OCI-LY7 (cell line): Measurements from ENCODE around the gene PRR14. TPM values are rescaled to one million over a fixed set of nuclear protein-coding genes. Genes with fewer than 3 reads are reported as not detected.

Source experiments
- BruUV-seq: library from RNA; stranded (reverse); fragments of 400-500 nt; replicated peaks from 2 replicates; lab custom pipeline; 2021; lab: Mats Ljungman, UMichigan
- CTCF ChIA-PET: fragments of 300-600 bp; sonication (Branson Sonifier 250); formaldehyde crosslinking; loops from one replicate; lab custom pipeline; 2022; ENCODE audit warnings: antibody characterized with exemption; ENCODE audit not compliant: unreplicated experiment; lab: Charles Lee
- POLR2A ChIA-PET: fragments of 300-600 bp; sonication (Branson Sonifier 250); formaldehyde crosslinking; loops from one replicate; lab custom pipeline; 2022; ENCODE audit warnings: antibody characterized with exemption; lab: Charles Lee
- DNase-seq: peaks from one replicate; pipeline ENCODE4 v3.0.0-alpha.2; 2015; ENCODE audit warnings: low spot score
- H2AFZ ChIP-seq: fragments of 200-600 bp; sonication (generic), shearing (Covaris generic); 2 replicates; pipeline ENCODE4 v1.6.1; 2014; ENCODE audit warnings: mild to moderate bottlenecking, antibody characterized with exemption, low read length, moderate library complexity
- H3K27ac ChIP-seq: fragments of 200-600 bp; sonication (generic); 2 replicates; pipeline ENCODE4 v1.5.1; 2014; ENCODE audit warnings: mixed run types, low read depth, mild to moderate bottlenecking, moderate library complexity, low read length, inconsistent platforms; ENCODE audit not compliant: poor library complexity, severe bottlenecking
- H3K36me3 ChIP-seq: fragments of 200-600 bp; sonication (generic); 2 replicates; pipeline ENCODE4 v1.6.1; 2014; ENCODE audit warnings: mild to moderate bottlenecking, antibody characterized with exemption, low read length, moderate library complexity, mixed read lengths; ENCODE audit not compliant: insufficient read depth
- H3K4me1 ChIP-seq: fragments of 200-600 bp; sonication (generic); 2 replicates; pipeline ENCODE4 v1.5.1; 2014; ENCODE audit warnings: mild to moderate bottlenecking, low read length; ENCODE audit not compliant: insufficient read depth, poor library complexity, severe bottlenecking
- H3K4me2 ChIP-seq: fragments of 200-600 bp; sonication (generic); 2 replicates; pipeline ENCODE4 v1.6.1; 2014; ENCODE audit warnings: mild to moderate bottlenecking, low read length
- H3K4me3 ChIP-seq: fragments of 200-600 bp; sonication (generic); 2 replicates; pipeline ENCODE4 v1.5.1; 2014; ENCODE audit warnings: mild to moderate bottlenecking, low read depth, low read length; ENCODE audit not compliant: poor library complexity, severe bottlenecking
- H3K79me2 ChIP-seq: fragments of 200-600 bp; sonication (generic); 2 replicates; pipeline ENCODE4 v1.6.1; 2016; ENCODE audit warnings: low read depth, mild to moderate bottlenecking, low read length, moderate library complexity, mixed read lengths; ENCODE audit not compliant: insufficient read depth
- H3K9me2 ChIP-seq: fragments of 200-600 bp; sonication (generic); 2 replicates; pipeline ENCODE4 v1.6.1; 2016; ENCODE audit warnings: mild to moderate bottlenecking, low read length, mixed read lengths; ENCODE audit not compliant: insufficient read depth
- H3K9me3 ChIP-seq: fragments of 200-600 bp; sonication (generic); 2 replicates; pipeline ENCODE4 v1.6.1; 2014; ENCODE audit warnings: mild to moderate bottlenecking, mixed run types, low read length, mixed read lengths
- H4K20me1 ChIP-seq: fragments of 200-600 bp; sonication (generic); 2 replicates; pipeline ENCODE4 v1.6.1; 2014; ENCODE audit warnings: mild to moderate bottlenecking, antibody characterized with exemption, low read length, moderate library complexity, mixed read lengths; ENCODE audit not compliant: insufficient read depth
- CTCF ChIP-seq: fragments of 200-600 bp; sonication (generic); conservative IDR thresholded peaks from 2 replicates; pipeline ENCODE4 v1.5.1; 2014; ENCODE audit warnings: mild to moderate bottlenecking, antibody characterized with exemption, low read length, moderate library complexity, mixed read lengths
- EZH2phosphoT487 ChIP-seq: fragments of 200-600 bp; sonication (generic); IDR thresholded peaks from 2 replicates; pipeline ENCODE4 v1.6.1; 2018; ENCODE audit warnings: low read depth, borderline replicate concordance, mild to moderate bottlenecking, mixed run types, antibody characterized with exemption, low read length, moderate library complexity, mixed read lengths
- intact Hi-C: fragments of 100-400 bp; cut with micrococcal nuclease; formaldehyde crosslinking; loops from one replicate; pipeline ENCODE4 v1.10.0; 2022; ENCODE audit not compliant: unreplicated experiment
- total RNA-seq, 2 experiments: library from RNA; depleted of rRNA in 1 of 2; stranded (reverse); fragments of >200 nt in 1 of 2; shearing (Covaris generic) in 1 of 2; gene quantifications; 2 replicates each; pipeline ENCODE4 v1.2.3, GENCODE V29; 2014 to 2022

Gene PRR14
- total RNA-seq, 2 experiments from 2014 or later, result 33.2 to 75.5 TPM

DNA sequence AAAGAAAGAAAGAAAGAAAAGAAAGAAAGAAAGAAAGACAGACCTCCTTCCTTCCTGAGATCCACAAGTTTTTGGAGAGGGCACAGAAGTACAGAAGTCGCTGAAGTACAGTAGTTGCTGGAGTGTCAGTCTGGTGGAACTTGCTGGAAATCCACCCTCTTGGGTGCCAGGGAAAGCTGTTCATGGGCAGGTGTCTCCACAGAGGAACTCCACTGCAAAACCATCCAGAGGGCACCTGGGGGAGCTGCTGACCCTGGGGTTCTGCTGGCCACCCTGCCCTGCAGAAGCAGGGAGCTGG is 3.5 kb upstream of the PRR14 start:
- Histone ChIP-seq H4K20me1 (no peaks in the 10 kb centered on the region), H3K4me2 (no peak overlapping the region), H3K4me1 (peaks cover 13% of the 10 kb centered on the region), H3K4me3 (no peak overlapping the region), H3K9me2 (no peaks in the 10 kb centered on the region), H3K79me2 (peaks cover 5% of the 10 kb centered on the region; the same call in 1 of the 2 replicates), H3K9me3 (no peaks in the 10 kb centered on the region), H3K36me3 (peaks cover 2% of the 10 kb centered on the region; the same call in 1 of the 2 replicates), H2AFZ (no peak overlapping the region), H3K27ac (no peak overlapping the region)
- intact Hi-C loops, result no loop called here
- CTCF ChIA-PET, result interaction anchor here (0.8 kb wide), 1 partner anchor 46 kb away, joined by 3 read pairs; no protein-coding TSS in a partner anchor
- DNase-seq, result no peak
- POLR2A ChIA-PET, result interaction anchor here (0.7 kb wide), 1 partner anchor 21 kb away, joined by 3 read pairs; no protein-coding TSS in a partner anchor
- TF ChIP-seq CTCF (no peak), EZH2phosphoT487 (no peak)
- no TSS peak for BruUV-seq

DNA sequence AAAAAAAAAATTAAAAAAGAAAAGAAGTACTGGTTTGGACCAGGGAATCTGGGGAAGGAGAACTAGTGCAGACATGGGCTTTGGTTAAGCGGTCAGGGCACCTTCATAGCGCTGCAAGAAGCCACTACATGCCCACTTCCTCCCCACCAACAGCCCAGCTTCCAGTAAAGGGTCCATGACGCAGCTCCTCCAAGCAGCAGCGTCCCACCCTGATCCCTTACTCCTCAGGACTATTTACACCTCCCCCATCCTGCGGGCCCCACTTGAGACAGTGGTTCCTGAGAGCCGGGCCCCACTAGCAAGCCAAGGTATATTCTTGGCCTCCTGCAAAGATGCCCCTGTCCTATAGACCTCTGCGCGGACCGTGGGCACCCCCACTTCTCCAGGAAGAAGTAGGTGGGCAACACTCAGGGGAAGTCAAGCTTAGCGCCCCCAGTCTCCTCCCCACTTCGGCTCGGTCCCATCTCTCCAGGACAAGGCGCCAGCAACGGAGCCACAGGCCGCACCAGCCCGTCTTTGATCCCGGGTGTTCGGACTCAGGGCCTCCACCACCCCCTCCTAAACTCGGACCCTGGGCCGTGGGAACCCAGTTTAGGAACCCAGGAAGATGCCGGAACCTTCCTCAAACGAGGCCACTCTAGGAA is 913 bp upstream of the PRR14 start:
- Histone ChIP-seq H3K36me3 (peaks cover 24% of the 10 kb centered on the region), H4K20me1 (no peaks in the 10 kb centered on the region), H3K9me2 (no peaks in the 10 kb centered on the region), H3K4me1 (peaks cover 17% of the 10 kb centered on the region), H3K4me2 (peak overlapping the region; percentile 45; the same call in 1 of the 2 replicates), H3K27ac (no peak overlapping the region), H2AFZ (peak overlapping the region; percentile 99), H3K9me3 (no peaks in the 10 kb centered on the region), H3K79me2 (peaks cover 9% of the 10 kb centered on the region; the same call in 1 of the 2 replicates), H3K4me3 (peak overlapping the region; percentile 28)
- BruUV-seq, result no TSS peak
- ChIA-PET CTCF (interaction anchor here (0.6 kb wide), 1 partner anchor 992 kb away, joined by 3 read pairs; no protein-coding TSS in a partner anchor), POLR2A (interaction anchor here (0.6 to 1.0 kb wide), 9 partner anchors 13 to 646 kb away, joined by 3 to 7 read pairs (median 4); partner anchors contain the start of gene SEPTIN1)
- TF ChIP-seq EZH2phosphoT487 (no peak), CTCF (no peak)
- DNase-seq, result no peak
- intact Hi-C loops, result loop anchor here (2.0 kb wide), 2 partner anchors 49 to 179 kb away; partner anchors contain the start of gene SRCAP
